GM12873 (cell line): ENCODE results near the gene SH3GL3.

ENCODE experiments used
- TF ChIP-seq, protein P1 (sequence below): IDR thresholded peaks from 2 replicates; pipeline ENCODE4 v1.5.1; 2012; ENCODE audit warnings: low read depth, mild to moderate bottlenecking, moderate library complexity, low read length, control low read depth; ENCODE audit not compliant: insufficient read depth; ENCODE audit errors: missing control alignments

SH3GL3 gene

GRCh38 chr15:83658430-83659416 lies 211.6 kb downstream of the SH3GL3 start:
- TF ChIP-seq, protein P1, sequence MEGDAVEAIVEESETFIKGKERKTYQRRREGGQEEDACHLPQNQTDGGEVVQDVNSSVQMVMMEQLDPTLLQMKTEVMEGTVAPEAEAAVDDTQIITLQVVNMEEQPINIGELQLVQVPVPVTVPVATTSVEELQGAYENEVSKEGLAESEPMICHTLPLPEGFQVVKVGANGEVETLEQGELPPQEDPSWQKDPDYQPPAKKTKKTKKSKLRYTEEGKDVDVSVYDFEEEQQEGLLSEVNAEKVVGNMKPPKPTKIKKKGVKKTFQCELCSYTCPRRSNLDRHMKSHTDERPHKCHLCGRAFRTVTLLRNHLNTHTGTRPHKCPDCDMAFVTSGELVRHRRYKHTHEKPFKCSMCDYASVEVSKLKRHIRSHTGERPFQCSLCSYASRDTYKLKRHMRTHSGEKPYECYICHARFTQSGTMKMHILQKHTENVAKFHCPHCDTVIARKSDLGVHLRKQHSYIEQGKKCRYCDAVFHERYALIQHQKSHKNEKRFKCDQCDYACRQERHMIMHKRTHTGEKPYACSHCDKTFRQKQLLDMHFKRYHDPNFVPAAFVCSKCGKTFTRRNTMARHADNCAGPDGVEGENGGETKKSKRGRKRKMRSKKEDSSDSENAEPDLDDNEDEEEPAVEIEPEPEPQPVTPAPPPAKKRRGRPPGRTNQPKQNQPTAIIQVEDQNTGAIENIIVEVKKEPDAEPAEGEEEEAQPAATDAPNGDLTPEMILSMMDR = no peak

GRCh38 chr15:83659417-83659812 lies 212.3 kb downstream of the SH3GL3 start:
- TF ChIP-seq, protein P1 = no peak

- TF ChIP-seq, protein P1 = no peak
These were observed 218.3 kb downstream of the SH3GL3 start for GRCh38 chr15:83665480-83665879.
